Measurements from ENCODE around the gene LSM14B.
"Not testable (repeated sequence)": the region's sequence is repeated elsewhere in the genome, so short reads cannot be mapped to it uniquely, and the experiment has no call there.

The LSM14B gene

DNA sequence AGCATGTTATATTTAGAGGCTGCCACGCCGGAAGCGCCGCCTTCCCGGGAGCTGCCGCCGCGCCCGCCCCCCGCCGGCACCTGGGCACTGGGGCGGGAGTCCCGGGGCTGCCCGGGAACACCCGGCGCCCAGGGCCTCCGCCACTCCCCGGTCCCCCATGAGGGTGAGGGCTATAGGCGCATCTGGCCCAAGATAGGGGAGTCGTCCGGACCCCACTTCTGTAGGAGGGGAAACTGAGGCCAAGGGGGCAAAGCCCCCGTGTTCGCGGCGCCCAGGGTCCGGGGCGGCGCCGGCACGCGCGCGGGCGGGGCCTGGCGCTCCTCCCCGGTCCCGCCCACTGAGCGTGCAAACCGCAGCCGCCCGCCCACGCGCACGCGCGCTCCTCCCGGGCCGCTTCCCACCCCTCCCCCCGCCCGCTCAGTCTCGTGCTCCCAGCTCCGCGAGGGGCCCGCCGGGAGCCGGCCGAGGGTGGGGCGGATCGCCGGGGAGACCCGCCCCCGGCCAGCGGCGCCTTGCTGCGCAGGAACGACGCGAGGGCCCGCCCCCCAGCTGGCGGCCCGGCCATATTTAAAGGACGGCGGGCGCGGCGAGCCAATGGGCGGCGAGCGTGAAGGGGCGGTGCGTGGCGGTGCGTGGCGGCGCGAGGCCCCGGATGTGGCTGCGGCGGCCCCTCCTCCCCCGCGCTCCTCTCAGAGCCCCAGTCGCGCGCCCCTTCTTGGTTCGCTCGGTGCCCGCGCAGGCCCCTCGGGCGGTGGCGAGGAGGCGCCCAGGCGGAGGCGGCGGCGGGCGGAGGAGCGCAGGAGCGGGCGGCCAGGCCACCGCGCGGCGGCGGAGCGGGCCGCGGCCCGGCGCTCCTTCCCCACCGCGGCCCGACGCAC lies at the start of gene LSM14B:
LSM14B (plus strand) TSS at position 700 of the 878 bp plus-strand sequence. CDS start 192 bp downstream, outside the sequence.
- peak; percentile 94 to 97 (median 95) for DNase-seq (ENCODE audit: low read depth in 2 of 3, low spot score in 1 of 3)

DNA sequence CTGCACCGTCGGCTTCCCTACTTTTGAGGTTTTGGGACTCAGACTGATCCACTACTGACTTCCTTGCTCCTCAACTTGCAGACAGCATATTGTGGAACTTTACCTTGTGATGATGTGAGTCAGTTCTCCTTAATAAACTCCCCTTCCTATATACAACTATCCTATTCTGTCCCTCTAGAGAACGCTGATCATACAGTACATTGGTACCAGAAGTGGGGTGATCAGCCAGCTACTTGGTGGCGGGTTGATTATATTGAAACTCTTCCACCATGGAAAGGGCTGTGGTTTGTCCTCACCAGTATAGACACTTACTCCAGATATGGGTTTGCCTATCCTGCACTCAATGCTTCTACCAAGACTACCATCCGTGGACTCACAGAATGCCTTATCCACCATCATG lies 49.0 kb upstream of the LSM14B start:
- DNase-seq (ENCODE audit: low read depth in 2 of 3, low spot score in 1 of 3), result no peak

DNA sequence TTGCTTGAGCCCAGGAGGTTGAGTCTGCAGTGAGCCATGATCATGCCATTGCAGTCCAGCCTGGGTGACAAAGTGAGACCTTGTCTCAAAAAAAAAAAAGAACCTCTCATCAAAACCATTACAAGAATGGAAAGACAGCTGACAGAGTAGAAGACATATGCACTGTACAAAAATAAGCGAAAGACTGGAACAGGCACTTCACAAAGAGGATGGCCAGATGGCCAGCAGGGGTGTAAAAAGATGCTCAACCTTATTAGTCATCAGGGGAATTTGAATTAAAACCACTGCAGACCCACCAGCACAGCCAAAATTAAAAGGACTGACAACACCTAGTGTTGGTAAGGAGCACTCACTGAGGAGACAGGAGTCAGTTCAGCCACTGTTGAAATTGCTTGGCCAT lies 43.1 kb upstream of the LSM14B start:
- DNase-seq (ENCODE audit: low read depth in 2 of 3, low spot score in 1 of 3), result no peak

DNA sequence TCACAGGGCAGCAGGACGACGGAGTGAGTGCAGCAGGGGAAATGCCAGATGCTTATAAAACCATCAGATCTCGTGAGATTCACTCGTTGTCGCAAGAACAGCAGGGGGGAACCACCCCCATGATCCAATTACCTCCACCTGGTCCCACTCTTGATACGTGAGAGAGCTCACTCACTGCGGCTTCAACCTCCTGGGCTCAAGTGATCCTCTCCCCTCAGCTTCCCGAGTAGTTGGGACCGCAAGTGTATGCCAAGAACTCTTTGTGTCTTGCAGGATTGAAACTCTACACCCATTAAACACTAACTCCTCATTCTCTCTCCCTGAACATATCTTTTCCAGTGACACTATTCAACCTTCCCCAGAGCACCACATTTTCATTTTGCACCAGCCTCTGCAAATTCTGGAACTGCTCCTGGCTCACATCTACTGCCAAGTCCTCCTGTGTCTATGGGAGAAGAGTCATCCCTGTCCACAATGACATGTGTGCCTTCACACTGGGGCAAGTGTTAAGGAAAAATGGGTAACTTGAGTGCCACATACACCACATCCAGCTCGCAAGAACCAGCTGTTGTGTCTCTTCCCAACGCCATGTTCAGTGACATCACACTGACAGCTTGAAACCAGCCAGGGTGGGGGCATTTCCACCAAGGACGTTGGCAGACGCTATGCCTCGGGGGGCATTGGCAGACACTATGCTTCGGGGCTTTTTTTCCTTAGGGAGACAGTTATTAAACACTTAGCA lies 41.9 kb upstream of the LSM14B start:
- DNase-seq (ENCODE audit: low read depth in 2 of 3, low spot score in 1 of 3), result no peak

- no peak for DNase-seq (ENCODE audit: low read depth in 2 of 3, low spot score in 1 of 3)
Observed at GRCh38 chr20:62083312-62083711, 39.0 kb upstream of the LSM14B start.

DNA sequence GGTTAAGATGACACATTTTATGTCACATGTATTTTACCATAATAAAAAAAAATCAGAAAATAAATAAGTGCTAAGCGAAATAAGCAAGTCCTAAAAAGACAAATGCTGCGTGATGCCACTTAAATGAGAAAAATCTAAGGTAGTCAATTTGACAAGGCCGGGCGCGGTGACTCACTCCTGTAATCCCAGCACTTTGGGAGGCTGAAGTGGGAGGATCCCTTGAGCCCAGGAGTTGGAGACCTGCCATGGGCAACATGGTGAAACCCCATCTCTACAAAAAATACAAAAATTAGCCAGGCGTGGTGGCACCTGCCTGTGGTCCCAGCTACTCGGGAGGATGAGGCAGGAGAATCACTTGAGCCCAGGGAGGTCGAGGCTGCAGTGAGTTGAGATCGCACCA lies 38.1 kb upstream of the LSM14B start:
- not testable (repeated sequence) for DNase-seq (ENCODE audit: low read depth in 2 of 3, low spot score in 1 of 3)

GRCh38 chr20:62085206-62085605 lies 37.1 kb upstream of the LSM14B start:
- DNase-seq (ENCODE audit: low read depth in 2 of 3, low spot score in 1 of 3), result no peak

GRCh38 chr20:62087227-62087626 lies 35.0 kb upstream of the LSM14B start:
- DNase-seq (ENCODE audit: low read depth in 2 of 3, low spot score in 1 of 3), result no peak

GRCh38 chr20:62087632-62088031 lies 34.6 kb upstream of the LSM14B start:
- no peak for DNase-seq (ENCODE audit: low read depth in 2 of 3, low spot score in 1 of 3)

DNA sequence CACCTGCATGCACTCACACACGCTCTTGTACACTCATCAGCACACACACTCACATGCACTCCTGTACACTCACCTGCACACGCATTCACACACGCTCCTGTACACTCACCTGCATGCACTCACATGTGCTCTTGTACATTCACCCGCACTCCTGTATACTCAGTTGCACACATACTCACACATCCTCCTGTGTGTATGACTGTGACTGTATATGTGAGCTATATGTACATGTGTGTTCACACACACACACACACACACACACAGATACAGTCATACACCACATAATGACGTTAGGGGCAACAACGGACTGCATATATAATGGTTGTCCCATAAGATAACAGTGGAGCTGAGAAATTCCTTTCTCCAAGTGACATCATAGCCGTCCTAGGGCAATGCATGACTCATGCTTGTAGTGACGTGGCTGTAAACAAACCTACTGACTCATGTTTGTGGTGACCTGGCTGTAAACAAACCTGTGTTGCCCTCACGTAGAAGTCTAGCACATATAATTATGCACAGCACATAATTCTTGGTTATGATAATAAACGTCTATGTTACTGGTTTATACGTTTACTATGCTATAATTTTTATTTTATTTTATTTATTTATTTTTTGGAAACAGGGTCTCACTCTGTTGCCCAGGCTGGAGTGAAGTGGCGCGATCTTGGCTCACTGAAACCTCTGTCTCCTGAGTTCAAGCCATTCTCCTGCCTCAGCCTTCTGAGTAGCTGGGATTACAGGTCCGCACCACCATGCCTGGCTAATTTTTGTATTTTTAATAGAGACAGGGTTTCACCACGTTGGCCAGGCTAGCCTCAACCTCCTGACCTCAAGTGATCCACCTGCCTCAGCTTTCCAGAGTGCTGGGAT lies 33.8 kb upstream of the LSM14B start:
- DNase-seq (ENCODE audit: low read depth in 2 of 3, low spot score in 1 of 3), result no peak

GRCh38 chr20:62089393-62089792 lies 32.9 kb upstream of the LSM14B start:
- DNase-seq (ENCODE audit: low read depth in 2 of 3, low spot score in 1 of 3), result no peak

DNA sequence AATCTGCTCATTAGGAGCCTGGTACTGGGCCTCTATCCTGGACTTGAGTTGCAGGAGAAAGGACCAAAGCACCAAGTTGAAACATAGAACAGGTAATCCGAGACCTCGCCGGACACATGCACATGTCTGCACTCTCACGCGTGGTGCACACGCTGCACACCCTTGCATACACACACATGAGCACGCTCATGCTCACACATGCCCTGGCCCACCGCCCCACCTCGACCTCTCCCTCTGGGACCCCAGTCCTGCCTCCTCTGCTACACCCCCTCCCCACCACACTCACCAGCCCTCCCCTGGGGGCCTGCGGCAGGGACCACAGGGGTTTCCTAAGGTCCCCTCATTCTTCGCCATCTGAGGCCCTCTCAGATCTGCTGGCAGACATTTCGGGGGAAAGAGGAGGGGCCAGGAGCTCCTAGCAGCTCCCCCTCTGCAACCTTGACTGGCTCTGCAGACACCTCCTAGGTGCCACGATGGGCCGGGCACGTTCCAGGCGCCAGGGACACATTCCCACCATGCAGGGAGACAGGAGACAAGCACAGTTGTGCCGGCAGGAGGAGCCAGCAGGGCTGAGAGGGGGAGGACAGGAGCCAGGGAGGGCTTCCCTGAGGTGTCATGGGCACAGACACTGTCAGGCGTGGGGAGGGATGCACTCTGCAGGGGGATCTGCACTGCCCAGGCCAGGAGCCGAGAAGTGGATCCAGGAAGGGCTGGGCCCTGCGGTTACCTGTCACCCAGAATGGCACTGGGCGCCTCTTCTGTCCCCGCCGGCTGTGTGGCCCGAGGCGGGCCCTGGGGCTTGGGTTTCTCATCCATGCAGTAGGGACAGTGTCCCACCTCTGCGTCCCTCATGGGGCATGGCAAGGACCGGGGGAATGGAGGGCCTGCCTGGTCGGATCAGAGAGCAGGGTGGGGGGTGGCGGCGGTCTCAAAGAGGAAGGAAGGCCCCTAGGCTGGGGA lies 25.6 kb upstream of the LSM14B start:
- DNase-seq (ENCODE audit: low read depth in 2 of 3, low spot score in 1 of 3), result no peak

GRCh38 chr20:62097881-62098407 lies 24.3 kb upstream of the LSM14B start:
- no peak for DNase-seq (ENCODE audit: low read depth in 2 of 3, low spot score in 1 of 3)

DNA sequence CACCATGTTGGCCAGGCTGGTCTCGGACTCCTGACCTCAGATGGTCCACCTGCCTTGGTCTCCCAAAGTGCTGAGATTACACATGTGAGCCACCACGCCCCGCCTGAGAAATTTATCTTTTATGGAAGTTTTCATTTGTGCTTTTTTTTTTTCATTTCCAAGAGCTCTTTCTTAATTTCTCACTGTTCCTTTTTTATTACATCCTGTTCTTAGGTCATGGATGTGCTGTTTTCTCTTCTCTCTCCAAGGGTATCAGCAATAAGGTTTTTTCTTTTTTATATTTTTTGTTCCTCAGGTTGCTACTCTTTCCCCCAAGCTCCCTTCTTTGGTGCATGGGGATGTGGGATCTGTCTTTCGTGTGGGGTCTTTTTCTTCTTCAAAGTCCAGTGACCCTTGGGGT lies 21.2 kb upstream of the LSM14B start:
- DNase-seq (ENCODE audit: low read depth in 2 of 3, low spot score in 1 of 3), result no peak

GRCh38 chr20:62103508-62104233 lies 18.6 kb upstream of the LSM14B start:
- DNase-seq (ENCODE audit: low read depth in 2 of 3, low spot score in 1 of 3), result no peak

GRCh38 chr20:62104234-62104789 lies 18.0 kb upstream of the LSM14B start:
- no peak for DNase-seq (ENCODE audit: low read depth in 2 of 3, low spot score in 1 of 3)

DNA sequence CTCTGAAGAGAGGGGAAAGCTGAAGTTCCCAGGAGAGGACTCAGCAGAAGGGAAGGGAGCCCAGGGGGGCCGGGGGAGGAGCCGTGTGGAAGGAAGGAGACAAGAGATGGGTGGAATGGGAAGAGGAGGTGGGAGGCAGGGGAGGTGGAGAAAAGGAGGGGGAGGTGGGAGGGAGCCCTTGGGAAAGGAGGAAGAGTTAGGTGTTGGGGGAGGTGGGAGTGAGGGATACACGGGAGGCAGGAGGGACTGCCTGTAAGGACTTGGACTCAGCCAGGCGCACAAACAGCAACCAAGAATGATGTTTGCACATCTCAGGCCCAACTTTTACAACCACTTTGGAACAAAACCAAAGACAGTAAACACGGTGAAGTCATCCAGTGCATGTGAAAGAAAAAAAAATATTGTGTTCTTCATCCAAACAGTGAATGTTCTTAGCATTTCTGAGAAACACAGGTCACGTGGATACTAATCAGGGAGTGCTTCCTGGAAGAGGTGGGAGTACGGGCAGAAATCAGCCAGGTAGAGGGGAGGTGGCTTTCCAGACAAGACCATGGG lies 17.4 kb upstream of the LSM14B start:
- DNase-seq (ENCODE audit: low read depth in 2 of 3, low spot score in 1 of 3), result no peak

DNA sequence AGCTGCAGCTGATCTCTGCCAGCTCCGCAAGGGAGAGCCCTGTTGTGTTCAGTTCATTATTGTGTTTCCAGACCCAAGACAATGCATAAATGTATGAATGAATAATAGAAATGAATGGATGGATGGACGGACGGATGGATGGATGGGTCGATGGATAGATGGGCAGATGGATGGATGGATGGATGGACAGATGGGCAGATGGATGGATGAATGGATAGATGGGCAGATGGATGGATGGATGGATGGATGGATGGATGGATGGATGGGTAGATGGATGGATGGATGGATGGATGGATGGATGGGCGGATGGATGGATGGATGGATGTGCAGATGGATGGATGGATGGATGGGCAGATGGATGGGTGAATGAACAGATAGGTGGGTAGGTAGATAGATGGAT lies 16.7 kb upstream of the LSM14B start:
- DNase-seq (ENCODE audit: low read depth in 2 of 3, low spot score in 1 of 3), result no peak

GRCh38 chr20:62111148-62111547 lies 11.1 kb upstream of the LSM14B start:
- DNase-seq (ENCODE audit: low read depth in 2 of 3, low spot score in 1 of 3), result no peak
